Fibroblast of lung (primary cell): ENCODE measurements around the gene EFNA5. TPM values are rescaled to one million over a fixed set of nuclear protein-coding genes. Genes with fewer than 3 reads are reported as not detected.

ENCODE experiments used
- DNase-seq, 2 donors: peaks; one replicate each; pipeline versions ENCODE4 v3.0.0 to v3.0.0-alpha.2; 2010; ENCODE audit warnings: low read depth in 2 of 2
- H2AFZ ChIP-seq: 2 replicates; pipeline ENCODE4 v1.5.1; 2012; ENCODE audit warnings: low read length, control low read depth, inconsistent platforms
- H3K27ac ChIP-seq: 2 replicates; pipeline ENCODE4 v1.5.1; 2011; ENCODE audit warnings: low read length, control low read depth; ENCODE audit not compliant: insufficient read depth
- H3K27me3 ChIP-seq: 2 replicates; pipeline ENCODE4 v1.5.1; 2011; ENCODE audit warnings: mild to moderate bottlenecking, low read length; ENCODE audit not compliant: control insufficient read depth, insufficient read depth
- H3K36me3 ChIP-seq: 2 replicates; pipeline ENCODE4 v1.5.1; 2011; ENCODE audit warnings: low read length; ENCODE audit not compliant: control insufficient read depth, insufficient read depth
- H3K4me1 ChIP-seq: 2 replicates; pipeline ENCODE4 v1.5.1; 2011; ENCODE audit warnings: low read length; ENCODE audit not compliant: control insufficient read depth, insufficient read depth; ENCODE audit errors: extremely low read depth
- H3K4me2 ChIP-seq: 2 replicates; pipeline ENCODE4 v1.5.1; 2011; ENCODE audit warnings: low read length, control low read depth; ENCODE audit not compliant: insufficient read depth; ENCODE audit errors: extremely low read depth
- H3K4me3 ChIP-seq, 4 experiments: fragments of 200-600 bp in 1 of 4; sonication (generic) in 1 of 4; replicated peaks in 1 of 4; 2 replicates each; pipeline ENCODE4 v1.5.1; 2011 to 2016; ENCODE audit warnings: low read length in 4 of 4, low read depth in 3 of 4, mild to moderate bottlenecking in 3 of 4, control low read depth in 2 of 4, inconsistent platforms in 1 of 4, mixed read lengths in 1 of 4; ENCODE audit not compliant: insufficient read depth in 1 of 4; ENCODE audit errors: control extremely low read depth in 1 of 4
- H3K79me2 ChIP-seq: 2 replicates; pipeline ENCODE4 v1.5.1; 2012; ENCODE audit warnings: mild to moderate bottlenecking, low read length, inconsistent platforms; ENCODE audit not compliant: control insufficient read depth, insufficient read depth
- H3K9ac ChIP-seq: 2 replicates; pipeline ENCODE4 v1.5.1; 2011; ENCODE audit warnings: mild to moderate bottlenecking, low read length, control low read depth; ENCODE audit not compliant: insufficient read depth
- H3K9me3 ChIP-seq: 2 replicates; pipeline ENCODE4 v1.5.1; 2012; ENCODE audit warnings: low read depth, low read length; ENCODE audit not compliant: control insufficient read depth, insufficient read depth
- H4K20me1 ChIP-seq: 2 replicates; pipeline ENCODE4 v1.5.1; 2011; ENCODE audit warnings: low read length; ENCODE audit not compliant: control insufficient read depth, insufficient read depth; ENCODE audit errors: extremely low read depth
- EZH2 ChIP-seq: IDR thresholded peaks from 2 replicates; pipeline ENCODE4 v1.5.1; 2012; ENCODE audit warnings: low read length, control low read depth, mild to moderate bottlenecking; ENCODE audit errors: missing control alignments
- polyA plus RNA-seq, 2 donors: library from polyadenylated mRNA; depleted of rRNA in 1 of 2; stranded (reverse) in 1 of 2; unstranded in 1 of 2; fragments of >200 nt; gene quantifications; 2 replicates each; pipeline ENCODE4 v1.2.1, GENCODE V29; 2011 to 2012; ENCODE audit warnings: missing spikeins in 1 of 2
- total RNA-seq: library from RNA; depleted of rRNA; stranded (reverse); fragments of >200 nt; gene quantifications from 2 replicates; pipeline ENCODE4 v1.2.1, GENCODE V29; 2014
- TF ChIP-seq, protein P1 (sequence below), 2 donors: IDR thresholded peaks in 1 of 2; conservative IDR thresholded peaks in 1 of 2; 1 replicate in 1 of 2; 2 replicates in 1 of 2; pipeline ENCODE4 v1.5.1; 2011 to 2012; ENCODE audit warnings: low read length in 2 of 2, control low read depth in 1 of 2, inconsistent platforms in 1 of 2, low read depth in 1 of 2, mild to moderate bottlenecking in 1 of 2

Gene EFNA5
- total and polyA plus RNA-seq, 2 donors (not counting 1 experiment from before 2014, with no cell fraction given) = 3.5 to 3.7 TPM

DNA sequence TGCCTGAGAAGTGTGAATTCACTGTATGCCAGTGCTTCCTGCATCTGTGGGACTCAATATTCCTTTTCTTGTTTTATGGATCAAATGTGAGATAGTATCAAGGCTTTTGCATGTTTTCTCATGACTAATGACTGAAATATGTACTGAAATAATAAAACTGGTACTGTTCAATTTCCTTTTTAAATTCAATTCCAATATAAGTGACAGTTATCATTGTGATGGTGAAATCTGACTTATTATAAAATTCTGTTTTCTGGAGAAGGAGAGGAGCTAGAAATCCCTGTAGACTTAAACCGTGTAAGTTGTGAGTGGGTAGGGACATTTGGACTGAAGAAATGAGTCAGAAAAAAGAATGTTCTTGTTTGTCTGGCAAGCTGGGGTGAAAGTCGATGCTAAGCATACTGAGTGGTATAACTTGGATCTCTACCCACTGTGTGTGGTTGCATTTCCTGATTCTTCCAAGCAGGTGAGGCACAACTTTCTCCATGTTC is 245.2 kb downstream of the EFNA5 start:
- H3K79me2 ChIP-seq = no peaks in the 10 kb centered on the region
- H3K9me3 ChIP-seq = no peaks in the 10 kb centered on the region
- H3K4me2 ChIP-seq = peak overlapping the region; percentile 45
- no peaks in the 10 kb centered on the region for H3K36me3 ChIP-seq
- TF ChIP-seq, protein P1, sequence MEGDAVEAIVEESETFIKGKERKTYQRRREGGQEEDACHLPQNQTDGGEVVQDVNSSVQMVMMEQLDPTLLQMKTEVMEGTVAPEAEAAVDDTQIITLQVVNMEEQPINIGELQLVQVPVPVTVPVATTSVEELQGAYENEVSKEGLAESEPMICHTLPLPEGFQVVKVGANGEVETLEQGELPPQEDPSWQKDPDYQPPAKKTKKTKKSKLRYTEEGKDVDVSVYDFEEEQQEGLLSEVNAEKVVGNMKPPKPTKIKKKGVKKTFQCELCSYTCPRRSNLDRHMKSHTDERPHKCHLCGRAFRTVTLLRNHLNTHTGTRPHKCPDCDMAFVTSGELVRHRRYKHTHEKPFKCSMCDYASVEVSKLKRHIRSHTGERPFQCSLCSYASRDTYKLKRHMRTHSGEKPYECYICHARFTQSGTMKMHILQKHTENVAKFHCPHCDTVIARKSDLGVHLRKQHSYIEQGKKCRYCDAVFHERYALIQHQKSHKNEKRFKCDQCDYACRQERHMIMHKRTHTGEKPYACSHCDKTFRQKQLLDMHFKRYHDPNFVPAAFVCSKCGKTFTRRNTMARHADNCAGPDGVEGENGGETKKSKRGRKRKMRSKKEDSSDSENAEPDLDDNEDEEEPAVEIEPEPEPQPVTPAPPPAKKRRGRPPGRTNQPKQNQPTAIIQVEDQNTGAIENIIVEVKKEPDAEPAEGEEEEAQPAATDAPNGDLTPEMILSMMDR (conservative IDR thresholded peaks at IDR 0.05 in 1 of 2, IDR thresholded peaks at IDR 0.05 in 1 of 2; ENCODE audit: low read depth in 1 of 2, low read length in 2 of 2) = no peak
- no peak for TF ChIP-seq EZH2
- H3K27me3 ChIP-seq = no peaks in the 10 kb centered on the region
- H3K4me3 ChIP-seq = no peak overlapping the region
- H3K9ac ChIP-seq = no peak overlapping the region
- H2AFZ ChIP-seq = no peak overlapping the region
- peak overlapping the region; percentile 31 for H3K27ac ChIP-seq
- peaks cover 8% of the 10 kb centered on the region for H3K4me1 ChIP-seq
- H4K20me1 ChIP-seq = no peaks in the 10 kb centered on the region
- DNase-seq = peak; percentile 80 to 96

DNA sequence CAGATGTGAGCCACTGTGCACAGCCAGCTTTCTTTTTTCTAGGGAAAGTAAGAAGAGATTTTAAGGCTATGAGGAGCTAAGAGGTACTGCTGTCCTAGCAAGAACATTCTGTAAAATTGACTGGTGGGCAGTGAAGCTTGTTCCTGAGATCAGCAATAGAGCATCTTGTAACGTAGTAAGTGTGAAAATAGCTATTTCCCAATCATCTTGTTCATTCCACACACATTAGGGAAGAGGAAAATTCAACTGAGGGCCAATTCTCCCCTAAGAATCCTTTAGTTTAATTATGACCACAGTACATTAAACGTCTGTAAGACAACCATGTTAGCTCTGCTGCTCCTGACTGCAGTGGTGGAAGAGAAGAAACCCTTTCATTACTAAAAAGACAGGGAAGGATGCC is 246.2 kb downstream of the EFNA5 start:
- no peak overlapping the region for H3K9ac ChIP-seq
- H3K4me3 ChIP-seq = no peak overlapping the region
- peak; percentile 23 to 51 for DNase-seq
- H3K36me3 ChIP-seq = no peaks in the 10 kb centered on the region
- no peak for TF ChIP-seq EZH2
- TF ChIP-seq, protein P1 (conservative IDR thresholded peaks at IDR 0.05 in 1 of 2, IDR thresholded peaks at IDR 0.05 in 1 of 2; ENCODE audit: low read depth in 1 of 2, low read length in 2 of 2) = no peak
- no peaks in the 10 kb centered on the region for H4K20me1 ChIP-seq
- no peak overlapping the region for H2AFZ ChIP-seq
- H3K79me2 ChIP-seq = no peaks in the 10 kb centered on the region
- H3K27me3 ChIP-seq = no peaks in the 10 kb centered on the region
- no peak overlapping the region for H3K27ac ChIP-seq
- no peak overlapping the region for H3K4me2 ChIP-seq
- H3K9me3 ChIP-seq = no peaks in the 10 kb centered on the region
- peaks cover 8% of the 10 kb centered on the region for H3K4me1 ChIP-seq

DNA sequence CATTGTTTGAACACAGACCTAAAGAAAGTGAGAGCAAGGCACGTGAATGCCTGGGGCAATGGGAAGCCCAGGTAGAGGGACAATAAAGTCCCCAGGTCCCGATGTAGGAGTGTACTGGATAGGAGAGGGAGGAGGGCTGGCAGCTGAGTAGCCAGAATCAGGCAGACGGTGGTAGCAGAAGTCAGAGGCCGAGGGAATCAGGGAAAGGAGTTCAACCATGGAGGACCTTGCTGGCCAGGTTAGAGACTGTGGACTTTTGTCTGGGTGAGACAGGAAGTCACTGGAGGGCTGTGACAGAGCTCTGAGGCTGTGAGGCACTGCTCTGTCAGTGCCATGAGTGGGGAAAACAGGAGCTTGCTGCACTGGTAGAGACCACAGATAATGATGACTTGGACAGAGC is 248.2 kb downstream of the EFNA5 start:
- no peaks in the 10 kb centered on the region for H3K9me3 ChIP-seq
- no peak for TF ChIP-seq EZH2
- TF ChIP-seq, protein P1 (conservative IDR thresholded peaks at IDR 0.05 in 1 of 2, IDR thresholded peaks at IDR 0.05 in 1 of 2; ENCODE audit: low read depth in 1 of 2, low read length in 2 of 2) = no peak
- H3K4me3 ChIP-seq = no peak overlapping the region
- H3K27me3 ChIP-seq = no peaks in the 10 kb centered on the region
- H3K9ac ChIP-seq = no peak overlapping the region
- H4K20me1 ChIP-seq = no peaks in the 10 kb centered on the region
- no peaks in the 10 kb centered on the region for H3K79me2 ChIP-seq
- no peak overlapping the region for H3K4me2 ChIP-seq
- no peaks in the 10 kb centered on the region for H3K36me3 ChIP-seq
- H3K4me1 ChIP-seq = peaks cover 8% of the 10 kb centered on the region
- H3K27ac ChIP-seq = no peak overlapping the region
- no peak overlapping the region for H2AFZ ChIP-seq
- no peak for DNase-seq
